SK-N-SH treated with all-trans-retinoic acid at 6 μM for 48 hours (cell line): ENCODE measurements around the gene ADAMTS17.

Experiments used
- ATAC-seq: fragments of 200-7000 bp; cut with Tn5 transposase; 3 replicates; pipeline ENCODE4 v1.9.1; 2020; ENCODE audit warnings: mild to moderate bottlenecking, moderate library complexity
- ARNTL ChIP-seq: fragments of 450-650 bp; formaldehyde crosslinking; IDR thresholded peaks from 2 replicates; pipeline ENCODE4 v1.5.0; 2020; ENCODE audit warnings: low read depth, mild to moderate bottlenecking, moderate library complexity, borderline replicate concordance
- BACH2 ChIP-seq: fragments of 250-450 bp; sonication (Bioruptor Pico); IDR thresholded peaks from 2 replicates; pipeline ENCODE4 v1.9.0; 2021; ENCODE audit warnings: mild to moderate bottlenecking, borderline replicate concordance
- CSDC2 ChIP-seq: fragments of 250-450 bp; sonication (Bioruptor Pico); IDR thresholded peaks from 2 replicates; pipeline ENCODE4 v1.5.0; 2020; ENCODE audit warnings: mild to moderate bottlenecking, moderate library complexity
- ESRRG ChIP-seq: fragments of 250-450 bp; sonication (Bioruptor Pico); IDR thresholded peaks from 2 replicates; pipeline ENCODE4 v1.6.1; 2021; ENCODE audit warnings: mild to moderate bottlenecking
- GLIS3 ChIP-seq: fragments of 250-450 bp; sonication (Bioruptor Pico); IDR thresholded peaks from 2 replicates; pipeline ENCODE4 v1.5.0; 2020; ENCODE audit warnings: mild to moderate bottlenecking, moderate library complexity
- ISL1 ChIP-seq: fragments of 250-450 bp; sonication (Bioruptor Pico); IDR thresholded peaks from 2 replicates; pipeline ENCODE4 v2.1.2; 2022; ENCODE audit warnings: mild to moderate bottlenecking, moderate library complexity
- OSR1 ChIP-seq: fragments of 250-450 bp; sonication (Bioruptor Pico); IDR thresholded peaks from 2 replicates; pipeline ENCODE4 v1.8.0; 2022; ENCODE audit warnings: moderate library complexity, mild to moderate bottlenecking, inconsistent platforms
- RARB ChIP-seq: fragments of 250-450 bp; sonication (Bioruptor Pico); IDR thresholded peaks from 2 replicates; pipeline ENCODE4 v1.8.0; 2021; ENCODE audit warnings: mild to moderate bottlenecking, moderate library complexity
- TCF4 ChIP-seq: fragments of 250-450 bp; sonication (Bioruptor Pico); IDR thresholded peaks from 2 replicates; pipeline ENCODE4 v1.8.0; 2021; ENCODE audit warnings: mild to moderate bottlenecking, moderate library complexity, borderline replicate concordance
- TOX ChIP-seq: fragments of 250-450 bp; sonication (Bioruptor Pico); IDR thresholded peaks from 2 replicates; pipeline ENCODE4 v1.8.0; 2021; ENCODE audit warnings: mild to moderate bottlenecking, moderate library complexity, borderline replicate concordance
- ZC3H10 ChIP-seq: fragments of 250-450 bp; sonication (Bioruptor Pico); IDR thresholded peaks from 2 replicates; pipeline ENCODE4 v1.5.1; 2021; ENCODE audit warnings: mild to moderate bottlenecking, moderate library complexity
- ZFP3 ChIP-seq: fragments of 250-450 bp; sonication (Bioruptor Pico); IDR thresholded peaks from 2 replicates; pipeline ENCODE4 v1.5.0; 2020; ENCODE audit warnings: mild to moderate bottlenecking, moderate library complexity
- ZFP30 ChIP-seq: fragments of 450-650 bp; formaldehyde crosslinking; IDR thresholded peaks from 2 replicates; pipeline ENCODE4 v1.5.0; 2022; ENCODE audit warnings: mild to moderate bottlenecking, moderate library complexity
- ZNF565 ChIP-seq: fragments of 450-650 bp; formaldehyde crosslinking; conservative IDR thresholded peaks from 2 replicates; pipeline ENCODE4 v1.5.0; 2020; ENCODE audit warnings: low read depth, mild to moderate bottlenecking, moderate library complexity
- ZNF70 ChIP-seq: fragments of 450-650 bp; formaldehyde crosslinking; IDR thresholded peaks from 2 replicates; pipeline ENCODE4 v1.5.0; 2020; ENCODE audit warnings: mild to moderate bottlenecking, moderate library complexity
- ZNF8 ChIP-seq: fragments of 450-650 bp; formaldehyde crosslinking; IDR thresholded peaks from 2 replicates; pipeline ENCODE4 v1.5.0; 2020; ENCODE audit warnings: mild to moderate bottlenecking, moderate library complexity
- TF ChIP-seq, protein P1 (sequence below): fragments of 250-450 bp; sonication (Bioruptor Pico); IDR thresholded peaks from 2 replicates; pipeline ENCODE4 v1.8.0; 2021; ENCODE audit warnings: low read depth, mild to moderate bottlenecking, moderate library complexity, borderline replicate concordance
- TF ChIP-seq, protein P2 (sequence below): fragments of 250-450 bp; sonication (Bioruptor Pico); IDR thresholded peaks from 2 replicates; pipeline ENCODE4 v1.5.1; 2021; ENCODE audit warnings: mild to moderate bottlenecking, moderate library complexity
- TF ChIP-seq, protein P3 (sequence below): fragments of 250-450 bp; sonication (Bioruptor Pico); IDR thresholded peaks from 2 replicates; pipeline ENCODE4 v1.5.1; 2020; ENCODE audit warnings: low read depth, mild to moderate bottlenecking, moderate library complexity
- TF ChIP-seq, protein P4 (sequence below): fragments of 250-450 bp; sonication (Bioruptor Pico); IDR thresholded peaks from 2 replicates; pipeline ENCODE4 v1.5.0; 2020; ENCODE audit warnings: mild to moderate bottlenecking, moderate library complexity

The ADAMTS17 gene

DNA sequence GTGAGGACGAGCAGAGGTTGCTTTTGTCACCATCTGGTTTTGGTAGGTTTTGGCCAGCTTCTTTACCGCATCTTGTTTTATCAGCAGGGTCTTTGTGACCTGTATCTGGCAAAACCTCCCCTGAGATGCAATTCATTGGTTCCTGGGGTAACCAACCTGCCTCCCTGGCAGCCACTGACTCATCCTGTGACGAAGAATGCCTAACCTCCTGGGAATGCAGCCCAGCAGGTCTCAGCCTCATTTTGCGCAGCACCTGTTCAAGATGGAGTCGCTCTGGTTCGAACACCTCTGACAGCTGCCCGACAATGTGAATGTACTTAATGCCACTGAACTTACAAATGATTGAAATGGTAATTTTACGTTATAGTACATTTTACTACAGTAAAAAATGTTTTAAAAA, 6.8 kb upstream of the ADAMTS17 start:
- ATAC-seq, result no peak
- TF ChIP-seq ESRRG (CRISPR knock-in tag), result no peak
- TF ChIP-seq, protein P1, sequence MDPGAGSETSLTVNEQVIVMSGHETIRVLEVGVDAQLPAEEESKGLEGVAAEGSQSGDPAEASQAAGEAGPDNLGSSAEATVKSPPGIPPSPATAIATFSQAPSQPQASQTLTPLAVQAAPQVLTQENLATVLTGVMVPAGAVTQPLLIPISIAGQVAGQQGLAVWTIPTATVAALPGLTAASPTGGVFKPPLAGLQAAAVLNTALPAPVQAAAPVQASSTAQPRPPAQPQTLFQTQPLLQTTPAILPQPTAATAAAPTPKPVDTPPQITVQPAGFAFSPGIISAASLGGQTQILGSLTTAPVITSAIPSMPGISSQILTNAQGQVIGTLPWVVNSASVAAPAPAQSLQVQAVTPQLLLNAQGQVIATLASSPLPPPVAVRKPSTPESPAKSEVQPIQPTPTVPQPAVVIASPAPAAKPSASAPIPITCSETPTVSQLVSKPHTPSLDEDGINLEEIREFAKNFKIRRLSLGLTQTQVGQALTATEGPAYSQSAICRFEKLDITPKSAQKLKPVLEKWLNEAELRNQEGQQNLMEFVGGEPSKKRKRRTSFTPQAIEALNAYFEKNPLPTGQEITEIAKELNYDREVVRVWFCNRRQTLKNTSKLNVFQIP (CRISPR knock-in tag), result no peak
- TF ChIP-seq, protein P2, sequence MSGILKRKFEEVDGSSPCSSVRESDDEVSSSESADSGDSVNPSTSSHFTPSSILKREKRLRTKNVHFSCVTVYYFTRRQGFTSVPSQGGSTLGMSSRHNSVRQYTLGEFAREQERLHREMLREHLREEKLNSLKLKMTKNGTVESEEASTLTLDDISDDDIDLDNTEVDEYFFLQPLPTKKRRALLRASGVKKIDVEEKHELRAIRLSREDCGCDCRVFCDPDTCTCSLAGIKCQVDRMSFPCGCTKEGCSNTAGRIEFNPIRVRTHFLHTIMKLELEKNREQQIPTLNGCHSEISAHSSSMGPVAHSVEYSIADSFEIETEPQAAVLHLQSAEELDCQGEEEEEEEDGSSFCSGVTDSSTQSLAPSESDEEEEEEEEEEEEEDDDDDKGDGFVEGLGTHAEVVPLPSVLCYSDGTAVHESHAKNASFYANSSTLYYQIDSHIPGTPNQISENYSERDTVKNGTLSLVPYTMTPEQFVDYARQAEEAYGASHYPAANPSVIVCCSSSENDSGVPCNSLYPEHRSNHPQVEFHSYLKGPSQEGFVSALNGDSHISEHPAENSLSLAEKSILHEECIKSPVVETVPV (CRISPR knock-in tag), result no peak
- no peak for TF ChIP-seq BACH2 (CRISPR knock-in tag)
- no peak for TF ChIP-seq ARNTL
- no peak for TF ChIP-seq ZNF70 (CRISPR knock-in tag)
- TF ChIP-seq RARB (CRISPR knock-in tag), result no peak
- TF ChIP-seq ZNF565 (CRISPR knock-in tag), result no peak
- TF ChIP-seq CSDC2 (CRISPR knock-in tag), result no peak
- no peak for TF ChIP-seq ZFP3
- TF ChIP-seq, protein P3, sequence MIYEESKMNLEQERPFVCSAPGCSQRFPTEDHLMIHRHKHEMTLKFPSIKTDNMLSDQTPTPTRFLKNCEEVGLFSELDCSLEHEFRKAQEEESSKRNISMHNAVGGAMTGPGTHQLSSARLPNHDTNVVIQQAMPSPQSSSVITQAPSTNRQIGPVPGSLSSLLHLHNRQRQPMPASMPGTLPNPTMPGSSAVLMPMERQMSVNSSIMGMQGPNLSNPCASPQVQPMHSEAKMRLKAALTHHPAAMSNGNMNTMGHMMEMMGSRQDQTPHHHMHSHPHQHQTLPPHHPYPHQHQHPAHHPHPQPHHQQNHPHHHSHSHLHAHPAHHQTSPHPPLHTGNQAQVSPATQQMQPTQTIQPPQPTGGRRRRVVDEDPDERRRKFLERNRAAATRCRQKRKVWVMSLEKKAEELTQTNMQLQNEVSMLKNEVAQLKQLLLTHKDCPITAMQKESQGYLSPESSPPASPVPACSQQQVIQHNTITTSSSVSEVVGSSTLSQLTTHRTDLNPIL (CRISPR knock-in tag), result no peak
- TF ChIP-seq, all 23 proteins: peak for 0

DNA sequence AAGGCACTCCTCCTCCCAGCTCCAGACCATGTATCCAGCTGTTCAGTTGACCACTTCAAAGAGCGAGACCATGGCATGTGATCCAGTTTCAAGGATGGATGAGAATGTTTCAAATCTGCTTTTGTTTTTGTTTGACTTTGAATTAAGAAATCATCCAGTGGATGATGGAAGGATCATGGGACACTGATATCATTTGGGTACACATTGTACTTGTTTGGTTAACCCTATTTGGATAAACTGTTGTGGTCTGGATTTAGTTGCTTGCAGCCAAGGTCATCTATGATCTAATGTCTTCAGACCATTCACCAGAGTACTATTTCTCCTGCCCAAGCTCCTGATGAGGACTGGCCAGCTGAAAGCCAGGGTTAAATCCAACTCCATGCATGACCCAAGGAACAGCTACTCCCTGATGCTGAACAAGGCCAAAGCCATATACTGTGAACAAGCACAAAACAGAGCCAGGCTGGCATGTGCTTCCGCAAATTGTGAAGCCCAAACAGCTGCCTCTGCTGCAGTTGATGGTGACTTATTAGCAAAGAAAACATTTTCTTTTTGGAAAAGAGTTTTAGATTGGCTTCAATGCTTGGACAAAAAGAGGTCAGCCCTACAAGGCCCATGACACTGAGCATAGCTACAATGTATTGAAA, 5.2 kb upstream of the ADAMTS17 start:
- no peak for ATAC-seq
- TF ChIP-seq ZFP3, result no peak

DNA sequence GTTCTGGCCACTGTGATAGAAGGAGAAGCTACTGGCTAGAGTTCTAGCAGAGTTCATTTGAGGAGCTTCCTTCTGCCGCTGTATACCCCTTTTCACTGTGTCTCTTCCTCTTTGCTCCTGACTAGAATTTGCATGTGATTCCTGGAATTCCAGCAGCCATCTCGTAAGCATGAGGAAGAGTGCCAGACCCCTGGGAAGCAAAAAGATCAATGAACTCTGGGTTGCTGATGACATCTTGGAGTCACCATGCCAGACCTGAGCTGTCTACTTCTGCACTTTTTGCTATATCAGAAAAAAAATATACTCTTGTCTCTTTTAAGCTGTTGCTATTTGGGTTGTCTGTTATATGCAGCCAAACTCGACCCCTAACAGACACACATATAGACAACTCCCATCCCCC, 3.7 kb upstream of the ADAMTS17 start:
- no peak for ATAC-seq
- TF ChIP-seq RARB (CRISPR knock-in tag) (no peak), GLIS3 (CRISPR knock-in tag) (no peak), ZNF8 (CRISPR knock-in tag) (no peak), ESRRG (CRISPR knock-in tag) (no peak), TOX (CRISPR knock-in tag) (no peak), ZFP30 (no peak), OSR1 (CRISPR knock-in tag) (no peak), ARNTL (no peak), TCF4 (CRISPR knock-in tag) (no peak), ISL1 (CRISPR knock-in tag) (no peak), ZNF70 (CRISPR knock-in tag) (no peak), BACH2 (CRISPR knock-in tag) (no peak), ZC3H10 (CRISPR knock-in tag) (no peak)
- TF ChIP-seq, protein P1 (CRISPR knock-in tag), result no peak
- TF ChIP-seq, protein P2 (CRISPR knock-in tag), result no peak
- TF ChIP-seq, protein P4, sequence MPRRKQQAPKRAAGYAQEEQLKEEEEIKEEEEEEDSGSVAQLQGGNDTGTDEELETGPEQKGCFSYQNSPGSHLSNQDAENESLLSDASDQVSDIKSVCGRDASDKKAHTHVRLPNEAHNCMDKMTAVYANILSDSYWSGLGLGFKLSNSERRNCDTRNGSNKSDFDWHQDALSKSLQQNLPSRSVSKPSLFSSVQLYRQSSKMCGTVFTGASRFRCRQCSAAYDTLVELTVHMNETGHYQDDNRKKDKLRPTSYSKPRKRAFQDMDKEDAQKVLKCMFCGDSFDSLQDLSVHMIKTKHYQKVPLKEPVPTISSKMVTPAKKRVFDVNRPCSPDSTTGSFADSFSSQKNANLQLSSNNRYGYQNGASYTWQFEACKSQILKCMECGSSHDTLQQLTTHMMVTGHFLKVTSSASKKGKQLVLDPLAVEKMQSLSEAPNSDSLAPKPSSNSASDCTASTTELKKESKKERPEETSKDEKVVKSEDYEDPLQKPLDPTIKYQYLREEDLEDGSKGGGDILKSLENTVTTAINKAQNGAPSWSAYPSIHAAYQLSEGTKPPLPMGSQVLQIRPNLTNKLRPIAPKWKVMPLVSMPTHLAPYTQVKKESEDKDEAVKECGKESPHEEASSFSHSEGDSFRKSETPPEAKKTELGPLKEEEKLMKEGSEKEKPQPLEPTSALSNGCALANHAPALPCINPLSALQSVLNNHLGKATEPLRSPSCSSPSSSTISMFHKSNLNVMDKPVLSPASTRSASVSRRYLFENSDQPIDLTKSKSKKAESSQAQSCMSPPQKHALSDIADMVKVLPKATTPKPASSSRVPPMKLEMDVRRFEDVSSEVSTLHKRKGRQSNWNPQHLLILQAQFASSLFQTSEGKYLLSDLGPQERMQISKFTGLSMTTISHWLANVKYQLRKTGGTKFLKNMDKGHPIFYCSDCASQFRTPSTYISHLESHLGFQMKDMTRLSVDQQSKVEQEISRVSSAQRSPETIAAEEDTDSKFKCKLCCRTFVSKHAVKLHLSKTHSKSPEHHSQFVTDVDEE (CRISPR knock-in tag), result no peak
